ENCODE data around the gene DTX3L. TPM values are rescaled to one million over a fixed set of nuclear protein-coding genes. Genes with fewer than 3 reads are reported as not detected.
A peak's percentile ranks its signal among the peaks of the same experiment; 100 is the strongest.

Gene DTX3L
- total and polyA plus RNA-seq, 2 of the 8 experiments (the other 6 are each of a cell fraction or from before 2014, with no cell fraction given): 1.7 to 11.3 TPM

DNA sequence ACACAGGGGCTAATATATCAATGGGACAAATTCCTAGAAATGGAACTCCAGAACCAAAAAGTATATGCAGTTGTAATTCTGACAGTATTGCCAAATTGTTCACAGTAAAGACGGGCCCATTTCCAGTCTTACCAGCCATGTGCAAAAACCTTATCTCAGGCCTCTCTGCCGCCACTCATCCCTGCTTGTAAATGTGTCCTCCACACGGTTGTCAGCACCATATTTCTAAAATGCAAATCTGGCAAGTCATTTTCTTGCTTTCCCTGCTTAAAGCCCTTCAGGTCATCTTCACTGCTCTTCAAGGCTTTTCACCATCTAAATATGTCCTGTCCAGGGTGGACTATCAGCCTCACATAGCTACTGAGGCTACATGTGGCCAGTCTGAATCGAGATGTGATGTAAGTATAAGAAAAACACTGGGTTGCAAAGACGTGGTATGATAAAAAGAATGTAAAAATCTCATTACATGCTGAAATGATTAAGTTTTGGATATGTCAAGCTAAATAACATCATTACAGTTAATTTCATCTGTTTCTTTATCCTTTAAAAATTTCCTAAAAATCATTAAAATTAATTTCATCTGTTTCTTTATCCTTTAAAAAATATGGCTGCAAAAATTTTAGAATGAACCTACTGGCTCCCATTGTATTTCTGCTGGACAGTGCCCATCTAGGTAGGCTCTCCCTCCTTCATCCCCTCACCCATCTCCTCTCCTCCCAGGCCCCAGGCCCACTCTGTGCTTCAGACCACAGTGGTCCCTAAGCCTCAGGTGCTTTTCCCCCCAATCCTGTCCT lies 1.0 kb upstream of the DTX3L start:
- Histone ChIP-seq H3K4ac (replicated peaks; ENCODE audit: insufficient read length, low read depth, low read length) (no peak overlapping the region), H3K27me3 (replicated peaks in 1 of 4; ENCODE audit: control insufficient read depth in 3 of 4, extremely low read depth in 1 of 4, insufficient read depth in 3 of 4, low read length in 3 of 4) (peaks cover 0 to 2% (median 0%) of the 10 kb centered on the region in 4 experiments; a peak in 2 of 7 replicates), H4K5ac (ENCODE audit: insufficient read length, low read depth, low read length) (no peak overlapping the region), H3K14ac (ENCODE audit: insufficient read length) (no peak overlapping the region), H3K4me3 (ENCODE audit: extremely low read depth in 1 of 4, insufficient read depth in 2 of 4, low read depth in 3 of 4, low read length in 4 of 4) (peak overlapping the region in 2 of 4 experiments; percentile 70 to 76; a peak in 3 of 8 replicates), H3K9ac (replicated peaks in 1 of 4; ENCODE audit: extremely low read depth in 1 of 4, low read depth in 3 of 4, low read length in 3 of 4) (no peak overlapping the region), H3K23me2 (ENCODE audit: low read depth, low read length) (peaks cover 5% of the 10 kb centered on the region; the same call in 1 of the 2 replicates), H4K20me1 (replicated peaks in 1 of 2; ENCODE audit: control insufficient read depth in 1 of 2, insufficient read depth in 2 of 2, low read length in 2 of 2) (no peaks in the 10 kb centered on the region), H4K91ac (replicated peaks; ENCODE audit: insufficient read length, low read length) (no peak overlapping the region), H4K8ac (ENCODE audit: extremely low read depth, insufficient read depth, low read length) (no peak overlapping the region; the same call in 1 of the 2 replicates), H3K18ac (ENCODE audit: extremely low read depth, low read length) (peak overlapping the region; percentile 76), H3K9me3 (ENCODE audit: insufficient read depth in 2 of 2, low read depth in 1 of 2, low read length in 1 of 2) (no peaks in the 10 kb centered on the region), H3K27ac (ENCODE audit: low read depth, low read length) (no peak overlapping the region), H2BK20ac (ENCODE audit: low read length) (0 out of 2 replicates have a peak overlapping the region, but pooled peaks have one; percentile 10), H3K4me1 (replicated peaks in 1 of 4; ENCODE audit: control insufficient read depth in 3 of 4, insufficient read depth in 4 of 4, low read length in 3 of 4) (peaks cover 4 to 5% (median 5%) of the 10 kb centered on the region in 4 experiments; a peak in 6 of 7 replicates), H2BK5ac (ENCODE audit: low read depth, low read length) (no peak overlapping the region), H2BK12ac (ENCODE audit: low read depth, low read length) (0 out of 2 replicates have a peak overlapping the region, but pooled peaks have one; percentile 55), H2AK5ac (ENCODE audit: low read depth, low read length) (no peak overlapping the region), H3K4me2 (ENCODE audit: insufficient read depth in 1 of 2, low read depth in 2 of 2, low read length in 2 of 2) (peak overlapping the region; percentile 65 to 72), H3K56ac (replicated peaks; ENCODE audit: insufficient read length, low read depth, low read length) (no peak overlapping the region), H2AFZ (ENCODE audit: low read length) (0 out of 2 replicates have a peak overlapping the region, but pooled peaks have one; percentile 6), H3K79me2 (ENCODE audit: control insufficient read depth in 1 of 2, insufficient read depth in 2 of 2, low read length in 2 of 2) (no peaks in the 10 kb centered on the region), H3K79me1 (ENCODE audit: low read depth, low read length) (no peaks in the 10 kb centered on the region), H2BK120ac (replicated peaks; ENCODE audit: low read depth, low read length) (no peak overlapping the region), H3K23ac (ENCODE audit: insufficient read length) (no peak overlapping the region), H2BK15ac (ENCODE audit: low read length) (no peak overlapping the region), H3K36me3 (ENCODE audit: control insufficient read depth in 2 of 4, insufficient read depth in 4 of 4, low read length in 3 of 4) (no peaks in the 10 kb centered on the region; a peak in 2 of 8 replicates)
- FAIRE-seq (no peak), DNase-seq (ENCODE audit: low read depth in 1 of 2, low spot score in 2 of 2) (no peak)
- POLR2A ChIA-PET (ENCODE audit: partially characterized antibody): no interaction called here
- WGBS, 2 experiments (ENCODE audit: extremely low coverage in 1 of 2, insufficient coverage in 1 of 2, insufficient read length in 1 of 2, insufficient replicate concordance in 2 of 2, low coverage in 1 of 2, low lambda C conversion rate in 2 of 2, missing lambda C conversion rate in 1 of 2): 90% methylated on average over 5 of the region's 5 CpGs; no CpG with 5 or more reads in 1 of the 2 experiments
- CTCF ChIA-PET (ENCODE audit: partially characterized antibody): interaction anchor here (0.5 to 9.0 kb wide), 2 partner anchors 36 to 115 kb away, joined by 3 to 62 read pairs; partner anchors contain the start of gene PARP14
- TF ChIP-seq SP2 (IDR thresholded peaks at IDR 0.05; ENCODE audit: low read length) (no peak), SRF (IDR thresholded peaks at IDR 0.05; ENCODE audit: low read depth, low read length) (no peak), SP1 (IDR thresholded peaks at IDR 0.05; ENCODE audit: low read depth, low read length) (no peak), EP300 (IDR thresholded peaks at IDR 0.05; ENCODE audit: borderline replicate concordance in 1 of 2, low read depth in 2 of 2, low read length in 2 of 2) (no peak), POLR2A (IDR thresholded peaks at IDR 0.05; ENCODE audit: control extremely low read depth in 1 of 2, low read depth in 2 of 2, low read length in 2 of 2) (no peak), SUZ12 (IDR thresholded peaks at IDR 0.05; ENCODE audit: low read length) (no peak), PHF8 (conservative IDR thresholded peaks at IDR 0.05; ENCODE audit: low read depth, low read length) (no peak), TEAD4 (IDR thresholded peaks at IDR 0.05; ENCODE audit: low read depth, low read length) (no peak), RXRA (IDR thresholded peaks at IDR 0.05; ENCODE audit: insufficient read depth, low read depth, low read length) (no peak), SAP30 (IDR thresholded peaks at IDR 0.05; ENCODE audit: insufficient read depth, insufficient replicate concordance, low read length) (no peak), RAD21 (IDR thresholded peaks at IDR 0.05 in 1 of 2, conservative IDR thresholded peaks at IDR 0.05 in 1 of 2; ENCODE audit: low read depth in 2 of 2, low read length in 2 of 2) (no peak), JUN (IDR thresholded peaks at IDR 0.05; ENCODE audit: low read depth, low read length) (no peak)
